MM.1S (cell line): ENCODE measurements around the gene STK17A.

Source experiments
- DNase-seq: peaks from one replicate; pipeline ENCODE4 v3.0.0-alpha.2; 2015
- H2AFZ ChIP-seq: fragments of 300-600 bp; sonication (generic); 2 replicates; pipeline ENCODE4 v1.6.0; 2016; ENCODE audit warnings: antibody characterized with exemption, low read length
- H3F3A ChIP-seq: fragments of 300-600 bp; sonication (generic); 2 replicates; pipeline ENCODE4 v1.6.1; 2016; ENCODE audit warnings: mild to moderate bottlenecking, antibody characterized with exemption, low read length, moderate library complexity, mixed read lengths; ENCODE audit not compliant: insufficient read depth
- H3K27ac ChIP-seq: fragments of 300-600 bp; sonication (generic); 2 replicates; pipeline ENCODE4 v1.5.1; 2016; ENCODE audit warnings: mild to moderate bottlenecking, low read length
- H3K27me3 ChIP-seq: fragments of 300-600 bp; sonication (generic); replicated peaks from 2 replicates; pipeline ENCODE4 v1.6.0; 2016; ENCODE audit warnings: low read length; ENCODE audit not compliant: insufficient read depth
- H3K36me3 ChIP-seq: fragments of 300-600 bp; sonication (generic); replicated peaks from 2 replicates; pipeline ENCODE4 v1.6.1; 2016; ENCODE audit warnings: mild to moderate bottlenecking, low read length, mixed read lengths; ENCODE audit not compliant: insufficient read depth
- H3K4me1 ChIP-seq: fragments of 300-600 bp; sonication (generic); 2 replicates; pipeline ENCODE4 v1.6.1; 2016; ENCODE audit warnings: low read length, mixed read lengths
- H3K4me2 ChIP-seq: fragments of 300-600 bp; sonication (generic); 2 replicates; pipeline ENCODE4 v1.6.0; 2016; ENCODE audit warnings: low read depth, low read length
- H3K4me3 ChIP-seq: fragments of 300-600 bp; sonication (generic); 2 replicates; pipeline ENCODE4 v1.5.1; 2016; ENCODE audit warnings: low read length, mixed read lengths
- H3K79me2 ChIP-seq: fragments of 300-600 bp; sonication (generic); 2 replicates; pipeline ENCODE4 v1.6.1; 2016; ENCODE audit warnings: mixed run types, low read length, mixed read lengths
- H3K9ac ChIP-seq: fragments of 300-600 bp; sonication (generic); 2 replicates; pipeline ENCODE4 v1.6.1; 2016; ENCODE audit warnings: low read length, mixed read lengths
- H3K9me2 ChIP-seq: fragments of 300-600 bp; sonication (generic); replicated peaks from 2 replicates; pipeline ENCODE4 v1.6.1; 2016; ENCODE audit warnings: mild to moderate bottlenecking, low read length, mixed read lengths; ENCODE audit not compliant: insufficient read depth
- H3K9me3 ChIP-seq: fragments of 300-600 bp; sonication (generic); replicated peaks from 2 replicates; pipeline ENCODE4 v1.6.1; 2016; ENCODE audit warnings: mild to moderate bottlenecking, low read length, mixed read lengths; ENCODE audit not compliant: insufficient read depth
- H4K20me1 ChIP-seq: fragments of 300-600 bp; sonication (generic); 2 replicates; pipeline ENCODE4 v1.6.1; 2016; ENCODE audit warnings: mild to moderate bottlenecking, low read length, moderate library complexity, mixed read lengths; ENCODE audit not compliant: insufficient read depth
- EZH2 ChIP-seq: fragments of 300-600 bp; sonication (generic); optimal IDR thresholded peaks from 2 replicates; pipeline ENCODE3; 2017; ENCODE audit warnings: low read depth, mild to moderate bottlenecking, antibody characterized with exemption, low read length, mixed read lengths
- EZH2phosphoT487 ChIP-seq: fragments of 300-600 bp; sonication (generic); IDR thresholded peaks from 2 replicates; pipeline ENCODE4 v1.6.1; 2018; ENCODE audit warnings: antibody characterized with exemption, low read length
- TF ChIP-seq, protein P1 (sequence below): fragments of 300-600 bp; sonication (generic); IDR thresholded peaks from 2 replicates; pipeline ENCODE4 v1.5.1; 2016; ENCODE audit warnings: antibody characterized with exemption, low read length, mixed read lengths

STK17A gene

DNA sequence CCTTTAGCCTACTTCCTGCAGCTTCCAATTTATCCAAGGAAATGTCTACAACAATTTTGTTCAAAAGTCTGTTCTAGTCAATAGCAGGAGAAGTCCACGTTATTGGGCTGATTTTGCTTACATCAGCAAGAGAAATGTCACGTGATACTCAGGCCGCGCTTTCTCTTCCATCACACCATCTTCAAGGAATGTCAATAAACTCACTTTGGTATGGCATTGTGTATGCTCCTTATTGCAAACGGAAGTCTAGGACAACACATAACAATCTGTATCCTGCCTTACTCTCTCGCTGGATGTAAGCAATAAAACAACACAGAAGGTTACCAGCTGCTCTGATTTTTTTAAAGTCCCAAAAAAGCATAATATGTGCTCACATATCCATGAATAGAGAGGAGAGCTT, 17.1 kb upstream of the STK17A start:
- Histone ChIP-seq H3K4me3 (no peak overlapping the region), H3K9me3 (no peaks in the 10 kb centered on the region), H3K9ac (no peak overlapping the region), H3K79me2 (no peaks in the 10 kb centered on the region), H2AFZ (no peak overlapping the region), H3K4me1 (peaks cover 6% of the 10 kb centered on the region), H3K27me3 (no peaks in the 10 kb centered on the region), H4K20me1 (no peaks in the 10 kb centered on the region), H3F3A (no peaks in the 10 kb centered on the region), H3K27ac (no peak overlapping the region), H3K9me2 (no peaks in the 10 kb centered on the region), H3K36me3 (no peaks in the 10 kb centered on the region), H3K4me2 (no peak overlapping the region)
- no peak for TF ChIP-seq EZH2
- no peak for TF ChIP-seq EZH2phosphoT487
- TF ChIP-seq, protein P1, sequence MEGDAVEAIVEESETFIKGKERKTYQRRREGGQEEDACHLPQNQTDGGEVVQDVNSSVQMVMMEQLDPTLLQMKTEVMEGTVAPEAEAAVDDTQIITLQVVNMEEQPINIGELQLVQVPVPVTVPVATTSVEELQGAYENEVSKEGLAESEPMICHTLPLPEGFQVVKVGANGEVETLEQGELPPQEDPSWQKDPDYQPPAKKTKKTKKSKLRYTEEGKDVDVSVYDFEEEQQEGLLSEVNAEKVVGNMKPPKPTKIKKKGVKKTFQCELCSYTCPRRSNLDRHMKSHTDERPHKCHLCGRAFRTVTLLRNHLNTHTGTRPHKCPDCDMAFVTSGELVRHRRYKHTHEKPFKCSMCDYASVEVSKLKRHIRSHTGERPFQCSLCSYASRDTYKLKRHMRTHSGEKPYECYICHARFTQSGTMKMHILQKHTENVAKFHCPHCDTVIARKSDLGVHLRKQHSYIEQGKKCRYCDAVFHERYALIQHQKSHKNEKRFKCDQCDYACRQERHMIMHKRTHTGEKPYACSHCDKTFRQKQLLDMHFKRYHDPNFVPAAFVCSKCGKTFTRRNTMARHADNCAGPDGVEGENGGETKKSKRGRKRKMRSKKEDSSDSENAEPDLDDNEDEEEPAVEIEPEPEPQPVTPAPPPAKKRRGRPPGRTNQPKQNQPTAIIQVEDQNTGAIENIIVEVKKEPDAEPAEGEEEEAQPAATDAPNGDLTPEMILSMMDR = no peak
- DNase-seq = no peak

DNA sequence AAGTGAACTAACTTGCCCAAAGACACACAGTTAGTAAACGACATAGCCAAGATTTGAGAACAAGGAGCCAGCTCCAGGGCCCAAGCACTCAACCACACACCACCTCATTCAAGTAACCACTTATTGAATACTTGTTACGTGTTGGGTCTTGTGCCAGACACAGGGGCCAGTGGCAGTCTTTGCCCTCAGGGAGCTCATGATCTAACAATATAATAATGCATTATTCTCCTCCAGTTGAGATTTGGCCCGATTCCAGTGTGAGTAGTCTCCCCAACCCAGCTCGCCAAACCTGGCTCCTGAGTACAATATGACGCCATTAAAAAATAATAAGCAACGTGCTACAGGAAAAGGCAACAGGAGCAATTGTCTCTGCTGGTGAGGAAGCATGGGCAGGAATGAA, 14.4 kb upstream of the STK17A start:
- H3K4me3 ChIP-seq = no peak overlapping the region
- no peak overlapping the region for H3K27ac ChIP-seq
- H3K4me2 ChIP-seq = no peak overlapping the region
- H3K79me2 ChIP-seq = no peaks in the 10 kb centered on the region
- no peaks in the 10 kb centered on the region for H3K36me3 ChIP-seq
- H3K4me1 ChIP-seq = peaks cover 17% of the 10 kb centered on the region
- H3K9me3 ChIP-seq = no peaks in the 10 kb centered on the region
- no peak overlapping the region for H2AFZ ChIP-seq
- H3K27me3 ChIP-seq = no peaks in the 10 kb centered on the region
- no peaks in the 10 kb centered on the region for H3K9me2 ChIP-seq
- TF ChIP-seq EZH2 = no peak
- TF ChIP-seq, protein P1 = no peak
- TF ChIP-seq EZH2phosphoT487 = no peak
- H3F3A ChIP-seq = peaks cover 10% of the 10 kb centered on the region
- DNase-seq = no peak
- no peaks in the 10 kb centered on the region for H4K20me1 ChIP-seq
- no peak overlapping the region for H3K9ac ChIP-seq

DNA sequence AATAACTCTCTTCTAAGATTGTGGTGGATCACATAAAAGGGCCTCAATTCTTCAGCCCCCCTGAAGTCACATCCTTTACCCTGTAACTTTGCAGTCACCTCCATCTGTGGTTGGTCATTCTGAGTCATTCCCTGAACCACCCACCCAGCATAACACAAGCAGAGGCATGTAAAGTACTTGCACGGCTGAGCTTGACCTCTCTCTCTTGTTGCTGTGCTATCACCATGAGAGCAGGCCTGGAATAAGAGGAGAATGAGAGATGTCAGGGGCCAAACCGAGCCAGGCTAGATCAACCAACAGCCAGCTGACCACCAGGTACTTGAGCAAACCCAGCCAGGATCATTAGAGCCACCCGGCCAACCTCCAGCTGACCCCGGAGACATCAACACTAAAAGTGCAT, 13.5 kb upstream of the STK17A start:
- H4K20me1 ChIP-seq = no peaks in the 10 kb centered on the region
- TF ChIP-seq EZH2 (no peak), EZH2phosphoT487 (no peak)
- TF ChIP-seq, protein P1 = no peak
- no peaks in the 10 kb centered on the region for H3K9me2 ChIP-seq
- H3K36me3 ChIP-seq = no peaks in the 10 kb centered on the region
- no peaks in the 10 kb centered on the region for H3K27me3 ChIP-seq
- H3K9ac ChIP-seq = no peak overlapping the region
- no peak overlapping the region for H2AFZ ChIP-seq
- H3K4me2 ChIP-seq = no peak overlapping the region
- no peak overlapping the region for H3K4me3 ChIP-seq
- no peaks in the 10 kb centered on the region for H3K9me3 ChIP-seq
- no peak overlapping the region for H3K27ac ChIP-seq
- peaks cover 17% of the 10 kb centered on the region for H3K4me1 ChIP-seq
- no peaks in the 10 kb centered on the region for H3K79me2 ChIP-seq
- H3F3A ChIP-seq = peaks cover 10% of the 10 kb centered on the region
- DNase-seq = no peak
